ENCODE results near the gene PRRC1. TPM values are rescaled to one million over a fixed set of nuclear protein-coding genes. Genes with fewer than 3 reads are reported as not detected.

PRRC1 gene
- 48.5 TPM for total RNA-seq

GRCh38 chr5:127517480-127518318 is at the start of gene PRRC1:
PRRC1 (plus strand) TSS chr5:127517640; CDS start chr5:127523480, 5,840 bp downstream.
- DNase-seq (ENCODE audit: low spot score in 2 of 2): peak; percentile 79 to 83
- no peak for FAIRE-seq

DNA sequence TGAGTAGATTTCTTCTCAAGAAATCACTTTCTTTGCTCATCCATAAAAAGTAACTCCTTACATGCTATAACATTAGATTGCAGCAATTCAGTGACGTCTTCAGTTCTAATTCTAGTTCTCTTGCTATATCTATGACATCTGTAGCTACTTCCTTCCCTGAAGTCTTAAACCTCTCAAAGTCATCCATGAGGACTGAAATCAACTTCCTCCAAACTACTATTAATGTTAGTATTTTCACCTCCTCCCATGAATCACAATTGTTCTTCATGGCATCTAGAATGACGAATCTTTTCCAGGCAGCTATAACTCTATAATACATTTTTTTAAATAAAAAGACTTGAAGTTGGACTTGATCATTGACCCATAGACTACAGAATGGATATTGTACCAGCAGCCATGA is 46.2 kb upstream of the PRRC1 start:
- DNase-seq (ENCODE audit: low spot score in 2 of 2) (no peak), FAIRE-seq (no peak)

GRCh38 chr5:127472700-127473099 is 44.7 kb upstream of the PRRC1 start:
- no peak for FAIRE-seq

DNA sequence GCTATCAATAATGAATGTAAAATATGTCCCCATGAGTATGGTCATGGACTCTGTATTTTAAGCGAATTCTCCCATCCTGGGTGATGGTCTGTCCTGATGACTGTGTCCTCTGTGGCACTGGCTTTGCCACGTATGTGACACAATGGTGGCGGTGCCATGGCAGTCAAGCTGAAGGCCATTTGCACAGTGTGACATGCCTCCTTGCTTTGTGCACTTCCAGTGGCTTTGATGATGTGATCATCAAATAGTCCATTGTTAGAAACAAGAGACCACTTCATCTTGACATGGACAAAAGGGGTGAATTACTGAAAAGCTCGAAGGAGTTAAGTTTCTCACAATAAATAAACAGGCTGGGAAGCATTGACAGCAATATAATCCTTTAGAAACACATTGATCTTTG is 31.0 kb upstream of the PRRC1 start:
- DNase-seq (ENCODE audit: low spot score in 2 of 2): peak in 1 of 2 donors; percentile 3

More at GRCh38 chr5:127472700-127473099, 44.7 kb upstream of the PRRC1 start:
- DNase-seq (ENCODE audit: low spot score in 2 of 2): no peak

GRCh38 chr5:127492854-127493738 is 24.3 kb upstream of the PRRC1 start:
- FAIRE-seq (no peak), DNase-seq (ENCODE audit: low spot score in 2 of 2) (peak; percentile 6 to 9)

More for the DNA sequence above, 31.0 kb upstream of the PRRC1 start:
- FAIRE-seq: no peak

DNA sequence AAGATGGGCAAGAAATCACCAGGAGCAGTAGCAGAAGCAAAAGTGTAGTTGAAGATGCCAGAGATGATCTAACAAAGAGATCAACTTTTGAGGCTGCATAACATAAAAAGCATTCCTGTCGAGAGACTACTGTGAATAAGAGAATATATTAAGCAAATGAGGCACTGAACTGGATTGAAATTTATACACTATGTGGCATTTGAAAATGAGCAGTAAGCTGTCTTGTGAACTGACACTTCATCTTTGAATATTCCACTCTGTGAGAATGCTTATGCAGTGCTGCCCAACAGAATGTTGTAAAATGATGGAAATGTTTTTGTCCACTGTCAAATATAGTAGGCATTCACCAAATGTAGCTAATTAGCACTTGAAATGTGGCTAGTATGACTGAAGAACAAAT is 18.9 kb upstream of the PRRC1 start:
- no peak for DNase-seq (ENCODE audit: low spot score in 2 of 2)
- no peak for FAIRE-seq

GRCh38 chr5:127505905-127506304 is 11.5 kb upstream of the PRRC1 start:
- FAIRE-seq (no peak), DNase-seq (ENCODE audit: low spot score in 2 of 2) (no peak)

DNA sequence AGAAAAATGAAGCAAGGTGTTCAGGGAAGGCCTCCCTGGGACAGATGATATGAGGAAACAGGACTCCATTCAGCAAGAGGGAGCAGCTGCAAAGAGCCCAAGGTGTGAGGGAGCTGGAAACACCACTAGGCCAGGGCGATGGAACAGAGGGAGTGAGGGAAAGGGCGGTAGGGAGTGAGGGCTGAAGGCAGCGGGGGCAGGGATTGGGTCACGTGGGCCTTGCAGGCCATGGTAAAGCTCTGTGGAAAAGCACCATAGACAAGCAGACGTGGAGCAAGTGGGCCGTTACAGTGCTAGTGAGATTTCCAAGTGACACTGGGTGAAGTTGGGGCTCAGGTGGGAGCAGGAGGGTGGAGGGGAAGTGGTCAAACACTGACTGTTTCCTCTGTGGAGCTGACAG is 10.8 kb upstream of the PRRC1 start:
- DNase-seq (ENCODE audit: low spot score in 2 of 2) (no peak), FAIRE-seq (no peak)

- DNase-seq (ENCODE audit: low spot score in 2 of 2): no peak
- peak; percentile 21 for FAIRE-seq
These were observed 8.6 kb upstream of the PRRC1 start for GRCh38 chr5:127508644-127509373.

- no peak for FAIRE-seq
- no peak for DNase-seq (ENCODE audit: low spot score in 2 of 2)
These were observed 4.0 kb upstream of the PRRC1 start for GRCh38 chr5:127513408-127513970.

DNA sequence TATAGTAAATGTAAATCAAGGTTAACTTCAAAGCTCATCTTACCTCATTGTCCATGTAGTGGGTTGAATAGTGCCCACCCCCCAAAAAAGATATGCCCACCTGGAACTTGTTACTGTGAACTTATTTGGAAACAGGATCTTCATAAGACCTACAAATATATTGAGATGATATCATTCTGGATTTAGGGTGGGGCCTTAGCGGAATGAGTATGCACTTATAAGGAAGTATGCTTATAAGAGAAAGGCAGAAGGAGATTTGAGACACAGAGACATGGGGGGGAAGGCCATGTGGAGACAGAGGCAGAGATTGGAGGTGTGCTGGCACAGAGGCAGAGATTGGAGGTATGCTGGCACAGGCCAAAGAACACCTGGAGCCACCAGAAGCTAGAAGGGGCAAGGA is 2.6 kb upstream of the PRRC1 start:
- DNase-seq (ENCODE audit: low spot score in 2 of 2) (no peak), FAIRE-seq (no peak)

GRCh38 chr5:127515693-127516440 is 1.6 kb upstream of the PRRC1 start:
- no peak for DNase-seq (ENCODE audit: low spot score in 2 of 2)
- no peak for FAIRE-seq

DNA sequence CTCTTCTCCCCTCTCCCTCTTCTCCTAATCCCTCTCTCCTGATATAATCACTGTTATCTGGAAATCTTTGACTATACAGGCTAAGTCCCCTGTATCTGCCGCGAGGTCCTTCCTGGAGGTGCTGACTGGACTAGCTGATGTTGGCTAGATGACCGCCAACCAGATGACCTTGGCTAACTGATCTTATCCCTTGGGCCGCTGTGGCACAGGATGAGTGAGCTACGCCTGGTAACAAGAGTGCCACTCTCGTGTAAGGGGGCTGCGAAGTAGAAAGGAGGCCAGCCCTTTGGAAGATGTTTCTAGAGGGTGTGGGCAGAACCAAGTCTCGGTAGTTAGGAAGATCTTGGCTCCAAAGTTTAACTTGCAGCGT is 345 bp upstream of the PRRC1 start:
- FAIRE-seq: no peak

GRCh38 chr5:127518319-127518621 is 830 bp downstream of the PRRC1 start:
- DNase-seq (ENCODE audit: low spot score in 2 of 2): peak in 1 of 2 donors; percentile 10
- no peak for FAIRE-seq

More for the DNA sequence above, 345 bp upstream of the PRRC1 start:
- no peak for DNase-seq (ENCODE audit: low spot score in 2 of 2)

GRCh38 chr5:127519527-127519926 is 2.1 kb downstream of the PRRC1 start:
- no peak for FAIRE-seq
- no peak for DNase-seq (ENCODE audit: low spot score in 2 of 2)

GRCh38 chr5:127521138-127521770 is 3.8 kb downstream of the PRRC1 start:
- DNase-seq (ENCODE audit: low spot score in 2 of 2) (no peak), FAIRE-seq (no peak)

- no peak for FAIRE-seq
- DNase-seq (ENCODE audit: low spot score in 2 of 2): no peak
These were observed 7.7 kb downstream of the PRRC1 start for GRCh38 chr5:127525181-127525580.

DNA sequence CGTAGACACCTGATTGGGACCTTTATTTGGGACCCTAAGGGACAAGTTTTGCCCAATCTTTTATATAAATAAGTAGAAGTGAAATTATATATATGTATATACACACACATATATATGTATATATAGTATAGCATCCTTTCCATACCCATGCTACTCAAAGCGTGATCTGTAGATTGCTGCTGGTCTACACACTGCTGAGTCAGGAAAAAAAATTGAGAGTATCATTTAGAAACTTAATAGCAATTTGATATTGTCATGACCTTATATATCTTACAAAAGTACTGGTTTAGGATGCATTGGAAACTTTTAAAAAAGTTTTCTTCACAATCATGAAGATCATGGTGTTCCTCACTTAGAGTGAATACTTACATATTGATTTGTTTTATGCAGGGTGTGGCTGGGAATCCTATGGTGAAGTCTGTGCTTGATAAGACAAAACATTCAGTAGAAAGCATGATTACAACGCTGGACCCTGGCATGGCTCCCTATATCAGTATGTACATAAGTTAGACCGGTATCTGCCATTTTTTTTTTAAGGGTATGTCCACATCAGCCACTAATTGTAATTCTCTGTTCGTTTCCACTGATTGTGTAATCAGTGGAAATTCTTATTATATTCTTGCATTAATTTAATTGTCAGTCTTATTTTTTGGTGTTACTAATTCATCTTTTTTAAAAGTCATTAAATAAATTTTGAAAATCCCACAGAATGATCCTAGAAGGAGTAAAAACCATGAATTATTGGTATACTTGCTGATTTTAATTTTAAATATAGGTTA is 12.7 kb downstream of the PRRC1 start:
- FAIRE-seq (no peak), DNase-seq (ENCODE audit: low spot score in 2 of 2) (no peak)

GRCh38 chr5:127536687-127537086 is 19.2 kb downstream of the PRRC1 start:
- DNase-seq (ENCODE audit: low spot score in 2 of 2) (no peak), FAIRE-seq (peak; percentile 95)
